ENCODE measurements around the gene CAPS2. TPM values are rescaled to one million over a fixed set of nuclear protein-coding genes. Genes with fewer than 3 reads are reported as not detected.
A peak's percentile ranks its signal among the peaks of the same experiment; 100 is the strongest.

Gene CAPS2
- polyA plus RNA-seq, 1 experiment = 1.9 TPM

DNA sequence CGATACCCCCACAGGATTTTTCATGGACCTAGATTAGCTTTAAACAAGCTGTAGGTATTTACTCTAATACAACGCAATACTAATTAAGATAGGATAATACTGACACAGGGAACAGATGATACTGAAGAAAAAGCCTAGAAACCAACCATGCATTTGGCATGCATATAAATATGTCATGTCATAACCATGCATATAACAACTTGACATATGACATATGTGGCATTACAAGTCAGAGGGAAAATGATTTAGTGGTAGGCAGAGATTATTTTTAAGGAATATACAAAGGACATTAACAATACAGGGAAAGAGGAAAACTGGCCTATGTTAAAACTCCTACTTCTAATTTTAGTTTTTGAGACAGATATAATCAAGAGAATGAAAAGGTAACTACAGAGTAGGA is 27.9 kb downstream of the CAPS2 start:
- POLR2A ChIA-PET = no interaction called here
- no peak overlapping the region for H3K27ac ChIP-seq (ENCODE audit: low read depth, low read length)
- H3K9me3 ChIP-seq (ENCODE audit: control insufficient read depth, insufficient read depth, low read length) = peaks cover 4% of the 10 kb centered on the region; the same call in 1 of the 2 replicates
- H3K4me3 ChIP-seq (ENCODE audit: low read depth, low read length) = no peak overlapping the region
- no peaks in the 10 kb centered on the region for H3K27me3 ChIP-seq (ENCODE audit: control insufficient read depth, insufficient read depth, low read length)
- TF ChIP-seq CTCF (IDR thresholded peaks at IDR 0.05; ENCODE audit: low read depth, low read length) = no peak
- no peak for DNase-seq (ENCODE audit: low read depth, low spot score)
- CTCF ChIA-PET = no interaction called here

DNA sequence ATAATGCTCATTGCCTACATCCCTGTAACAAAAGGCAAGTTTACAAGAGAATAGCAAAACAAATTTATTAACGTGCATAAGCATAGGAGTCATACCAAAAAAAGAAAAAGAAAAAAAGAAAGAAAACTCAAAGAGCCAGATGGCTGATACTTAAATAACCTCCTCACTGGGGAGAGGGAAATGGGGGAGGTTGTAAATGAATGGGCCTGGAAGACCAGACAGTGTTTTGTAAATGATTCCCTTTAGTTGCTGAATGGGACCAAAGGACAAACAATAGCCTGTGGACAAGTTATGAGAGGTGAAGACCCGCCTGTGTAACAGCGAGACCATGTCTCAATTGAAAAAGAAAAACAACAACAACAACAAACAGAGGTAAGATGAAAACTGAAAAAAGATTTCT is 35.3 kb downstream of the CAPS2 start:
- ChIA-PET POLR2A (no interaction called here), CTCF (no interaction called here)
- Histone ChIP-seq H3K4me3 (ENCODE audit: low read depth, low read length) (no peak overlapping the region), H3K9me3 (ENCODE audit: control insufficient read depth, insufficient read depth, low read length) (no peaks in the 10 kb centered on the region), H3K27me3 (ENCODE audit: control insufficient read depth, insufficient read depth, low read length) (no peaks in the 10 kb centered on the region), H3K27ac (ENCODE audit: low read depth, low read length) (no peak overlapping the region)
- no peak for TF ChIP-seq CTCF (IDR thresholded peaks at IDR 0.05; ENCODE audit: low read depth, low read length)
- DNase-seq (ENCODE audit: low read depth, low spot score) = no peak

GRCh38 chr12:75294336-75294735 is 35.8 kb downstream of the CAPS2 start:
- CTCF ChIA-PET = no interaction called here
- Histone ChIP-seq H3K27me3 (ENCODE audit: control insufficient read depth, insufficient read depth, low read length) (no peaks in the 10 kb centered on the region), H3K9me3 (ENCODE audit: control insufficient read depth, insufficient read depth, low read length) (no peaks in the 10 kb centered on the region), H3K27ac (ENCODE audit: low read depth, low read length) (no peak overlapping the region), H3K4me3 (ENCODE audit: low read depth, low read length) (no peak overlapping the region)
- no peak for DNase-seq (ENCODE audit: low read depth, low spot score)
- POLR2A ChIA-PET = no interaction called here
- TF ChIP-seq CTCF (IDR thresholded peaks at IDR 0.05; ENCODE audit: low read depth, low read length) = no peak

- Histone ChIP-seq H3K9me3 (ENCODE audit: control insufficient read depth, insufficient read depth, low read length) (no peaks in the 10 kb centered on the region), H3K27ac (ENCODE audit: low read depth, low read length) (no peak overlapping the region), H3K27me3 (ENCODE audit: control insufficient read depth, insufficient read depth, low read length) (no peaks in the 10 kb centered on the region), H3K4me3 (ENCODE audit: low read depth, low read length) (no peak overlapping the region)
- TF ChIP-seq CTCF (IDR thresholded peaks at IDR 0.05; ENCODE audit: low read depth, low read length) = no peak
- ChIA-PET CTCF (interaction anchor here (0.7 kb wide), 1 partner anchor 488 kb away, joined by 3 read pairs; no protein-coding TSS in a partner anchor), POLR2A (no interaction called here)
- DNase-seq (ENCODE audit: low read depth, low spot score) = no peak
These were observed 39.1 kb downstream of the CAPS2 start for GRCh38 chr12:75291014-75291413.

DNA sequence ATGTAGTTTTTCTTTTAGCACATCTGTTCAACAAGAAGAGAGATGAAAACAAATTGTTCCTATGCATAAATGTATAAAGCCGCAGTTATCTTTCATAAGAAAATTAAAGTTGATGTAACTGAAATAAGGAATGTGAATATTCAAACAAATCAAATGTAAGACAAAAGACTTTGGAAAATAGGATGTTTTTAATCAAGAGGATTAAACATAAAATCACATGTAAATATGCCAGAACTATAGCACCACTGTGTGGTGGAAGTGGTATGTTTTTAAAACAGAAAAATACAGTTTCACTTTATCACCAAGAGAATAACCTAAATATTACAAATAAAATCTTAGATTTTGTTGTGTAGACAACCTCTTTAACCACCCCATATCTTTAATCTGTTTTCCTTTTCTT is 40.4 kb downstream of the CAPS2 start:
- CTCF ChIA-PET = interaction anchor here (0.8 to 3.3 kb wide), 8 partner anchors 15 to 602 kb away, joined by 3 to 17 read pairs (median 4); no protein-coding TSS in a partner anchor

More for the DNA sequence above, 40.4 kb downstream of the CAPS2 start:
- TF ChIP-seq CTCF (IDR thresholded peaks at IDR 0.05; ENCODE audit: low read depth, low read length) = peak; percentile 37
- POLR2A ChIA-PET = no interaction called here
- no peak for DNase-seq (ENCODE audit: low read depth, low spot score)
- Histone ChIP-seq H3K27ac (ENCODE audit: low read depth, low read length) (no peak overlapping the region), H3K27me3 (ENCODE audit: control insufficient read depth, insufficient read depth, low read length) (no peaks in the 10 kb centered on the region), H3K4me3 (ENCODE audit: low read depth, low read length) (no peak overlapping the region), H3K9me3 (ENCODE audit: control insufficient read depth, insufficient read depth, low read length) (no peaks in the 10 kb centered on the region)
